Right renal pelvis (tissue), 4 donors: Measurements from ENCODE around the gene CDK11B. TPM values are rescaled to one million over a fixed set of nuclear protein-coding genes. Genes with fewer than 3 reads are reported as not detected.

ENCODE experiments used
- DNase-seq, 4 donors: peaks; one replicate each; pipeline ENCODE4 v3.0.0-alpha.2; 2013; ENCODE audit warnings: low read depth in 4 of 4, low spot score in 3 of 4, missing footprints in 1 of 4
- polyA plus RNA-seq, 4 donors: library from polyadenylated mRNA; unstranded; fragments of 120-200 nt; gene quantifications; one replicate each; pipeline ENCODE4 v1.2.1, GENCODE V29; 2013; ENCODE audit not compliant: insufficient read length in 4 of 4

Gene CDK11B
- polyA plus RNA-seq, 4 donors, result 38.0 to 42.2 (median 40.9) TPM

DNA sequence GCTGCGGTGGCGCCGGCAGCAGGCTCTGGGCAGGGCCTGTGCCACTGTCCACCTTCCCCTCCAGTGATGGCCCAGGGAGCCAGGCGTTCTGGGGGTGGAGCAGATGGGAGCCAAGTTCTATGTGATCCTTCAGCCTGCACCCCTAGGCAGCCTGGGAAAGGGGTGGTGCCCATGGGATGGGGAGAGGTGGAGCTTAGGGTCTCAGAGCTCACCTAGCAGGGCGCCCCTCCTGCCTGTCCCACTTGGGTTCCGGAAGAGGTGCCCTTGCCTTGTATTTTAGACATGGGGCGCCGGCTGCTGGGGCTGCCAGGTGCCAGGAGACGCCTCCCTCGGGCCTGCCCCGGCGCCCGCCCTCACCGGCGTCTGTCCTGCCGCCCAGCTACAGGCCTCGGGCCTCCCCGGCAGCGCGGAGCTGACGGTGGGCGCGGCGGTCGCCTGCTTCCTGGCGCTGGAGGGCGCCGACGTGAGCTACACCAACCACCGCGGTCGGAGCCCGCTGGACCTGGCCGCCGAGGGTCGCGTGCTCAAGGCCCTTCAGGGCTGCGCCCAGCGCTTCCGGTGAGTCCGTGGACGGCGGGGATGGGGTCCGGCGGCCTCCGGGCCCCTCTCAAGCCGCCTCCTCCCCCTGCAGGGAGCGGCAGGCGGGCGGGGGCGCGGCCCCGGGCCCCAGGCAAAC is 29.9 kb downstream of the CDK11B start:
- no peak for DNase-seq

DNA sequence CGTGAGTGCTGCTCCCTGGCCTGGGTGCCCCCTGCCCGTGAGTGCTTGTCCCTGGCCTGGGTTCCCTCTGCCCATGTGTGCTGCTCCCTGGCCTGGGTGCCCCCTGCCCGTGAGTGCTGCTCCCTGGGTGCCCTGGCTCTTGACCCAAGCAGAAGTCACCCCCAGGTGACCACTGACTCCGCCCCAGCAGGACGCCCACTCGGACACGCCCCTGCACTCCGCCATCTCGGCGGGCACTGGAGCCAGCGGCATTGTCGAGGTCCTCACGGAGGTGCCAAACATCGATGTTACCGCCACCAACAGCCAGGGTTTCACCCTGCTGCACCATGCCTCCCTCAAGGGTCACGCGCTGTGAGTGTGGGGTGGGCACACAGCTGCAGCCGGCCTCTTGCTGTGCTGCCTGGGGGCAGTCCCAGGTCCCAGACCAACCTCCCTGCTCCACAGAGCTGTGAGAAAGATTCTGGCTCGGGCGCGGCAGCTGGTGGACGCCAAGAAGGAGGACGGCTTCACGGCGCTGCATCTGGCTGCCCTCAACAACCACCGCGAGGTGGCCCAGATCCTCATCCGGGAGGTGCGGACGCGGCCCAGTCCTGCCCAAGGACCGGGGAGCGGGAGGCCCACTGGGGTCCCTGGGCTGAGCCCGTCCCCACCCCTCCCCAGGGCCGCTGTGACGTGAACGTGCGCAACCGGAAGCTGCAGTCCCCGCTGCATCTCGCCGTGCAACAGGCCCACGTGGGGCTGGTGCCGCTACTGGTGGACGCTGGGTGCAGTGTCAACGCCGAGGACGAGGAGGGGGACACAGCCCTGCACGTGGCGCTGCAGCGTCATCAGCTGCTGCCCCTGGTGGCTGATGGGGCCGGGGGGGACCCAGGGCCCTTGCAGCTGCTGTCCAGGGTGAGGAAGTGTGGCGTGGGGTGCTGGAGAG is 30.7 kb downstream of the CDK11B start:
- DNase-seq, result no peak

DNA sequence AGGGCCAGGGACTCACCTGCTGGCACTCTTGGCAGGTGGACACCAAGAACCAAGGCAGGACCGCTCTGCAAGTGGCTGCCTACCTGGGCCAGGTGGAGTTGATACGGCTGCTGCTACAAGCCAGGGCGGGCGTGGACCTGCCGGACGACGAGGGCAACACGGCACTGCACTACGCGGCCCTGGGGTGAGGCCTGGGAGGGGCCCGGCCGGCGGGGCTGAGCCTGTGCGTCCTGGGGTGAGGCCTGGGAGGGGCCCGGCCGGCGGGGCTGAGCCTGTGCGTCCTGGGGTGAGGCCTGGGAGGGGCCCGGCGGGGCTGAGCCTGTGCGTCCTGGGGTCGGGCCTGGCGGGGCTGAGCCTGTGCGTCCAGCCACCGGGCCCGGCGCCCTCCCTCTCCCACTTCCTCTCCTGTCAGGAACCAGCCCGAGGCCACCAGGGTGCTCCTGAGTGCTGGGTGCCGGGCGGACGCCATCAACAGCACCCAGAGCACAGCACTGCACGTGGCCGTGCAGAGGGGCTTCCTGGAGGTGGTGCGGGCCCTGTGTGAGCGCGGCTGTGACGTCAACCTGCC is 31.5 kb downstream of the CDK11B start:
- no peak for DNase-seq

DNA sequence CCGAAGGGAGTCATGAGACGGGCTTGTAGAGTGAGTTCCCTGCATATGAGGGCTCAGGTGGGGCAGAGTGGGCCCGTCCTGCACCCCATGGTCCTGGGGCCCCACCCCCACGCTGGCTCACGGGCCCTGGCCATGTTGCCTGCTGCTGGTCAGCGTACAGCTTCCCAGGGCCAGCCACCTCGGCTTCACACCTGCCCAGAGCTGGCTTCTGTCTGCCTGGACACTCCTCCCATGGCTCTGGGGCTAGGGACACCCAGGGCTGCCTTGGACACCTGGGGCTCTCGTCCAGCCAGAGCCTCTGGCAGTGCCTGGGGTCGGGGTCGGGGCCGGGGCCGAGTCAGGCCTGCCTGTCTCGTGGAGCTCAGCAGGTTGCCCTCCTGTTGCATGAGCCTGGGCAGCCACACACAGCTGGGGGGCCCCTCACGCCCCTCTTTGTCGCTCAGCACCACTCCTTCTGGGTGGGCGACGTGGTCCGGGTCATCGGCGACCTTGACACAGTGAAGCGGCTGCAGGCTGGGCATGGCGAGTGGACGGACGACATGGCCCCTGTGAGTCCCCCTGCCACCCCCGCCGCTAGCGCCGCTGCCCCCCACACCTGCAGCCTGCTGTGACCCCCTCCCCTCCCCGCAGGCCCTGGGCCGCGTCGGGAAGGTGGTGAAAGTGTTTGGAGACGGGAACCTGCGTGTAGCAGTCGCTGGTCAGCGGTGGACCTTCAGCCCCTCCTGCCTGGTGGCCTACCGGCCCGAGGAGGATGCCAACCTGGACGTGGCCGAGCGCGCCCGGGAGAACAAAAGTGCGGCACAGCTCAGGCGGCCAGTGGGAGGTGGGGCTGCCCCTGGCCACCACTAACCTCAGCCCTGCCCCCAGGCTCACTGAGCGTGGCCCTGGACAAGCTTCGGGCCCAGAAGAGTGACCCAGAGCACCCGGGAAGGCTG is 32.3 kb downstream of the CDK11B start:
- DNase-seq, result no peak

DNA sequence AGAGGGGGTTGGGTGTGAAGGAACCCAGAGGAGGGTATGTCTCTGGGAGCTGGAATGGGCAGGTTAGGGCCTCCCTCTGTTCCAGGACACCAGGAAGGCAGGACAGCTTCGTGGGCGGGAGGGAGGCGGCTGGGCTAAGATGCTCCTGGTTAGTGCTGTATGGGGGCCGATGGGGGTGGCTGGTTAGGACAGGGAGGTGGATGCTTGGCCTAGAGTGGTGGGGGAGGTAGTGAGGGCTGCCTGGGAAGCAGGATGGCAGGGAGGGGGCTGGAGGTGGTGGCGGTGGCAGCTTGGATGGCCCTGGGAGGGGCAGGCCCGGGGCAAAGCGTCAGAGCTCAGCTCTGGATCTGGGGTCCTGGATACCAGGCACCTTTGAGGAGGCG is 33.0 kb downstream of the CDK11B start:
- no peak for DNase-seq

DNA sequence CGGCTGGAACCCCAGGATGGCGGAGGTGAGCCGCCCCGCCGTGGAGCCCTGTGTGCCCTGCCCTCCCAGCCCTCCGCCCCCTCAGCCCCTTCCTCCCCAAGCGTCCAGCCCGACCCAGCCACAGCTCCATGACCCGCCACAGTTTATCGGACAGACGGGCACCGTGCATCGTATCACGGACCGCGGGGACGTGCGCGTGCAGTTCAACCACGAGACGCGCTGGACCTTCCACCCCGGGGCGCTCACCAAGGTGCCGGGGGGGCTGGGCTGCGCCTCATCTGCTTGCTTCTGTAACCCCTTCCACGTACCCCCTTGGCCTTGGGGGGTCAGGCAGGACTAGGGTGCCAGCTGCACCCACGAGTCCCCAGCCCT is 33.4 kb downstream of the CDK11B start:
- no peak for DNase-seq

DNA sequence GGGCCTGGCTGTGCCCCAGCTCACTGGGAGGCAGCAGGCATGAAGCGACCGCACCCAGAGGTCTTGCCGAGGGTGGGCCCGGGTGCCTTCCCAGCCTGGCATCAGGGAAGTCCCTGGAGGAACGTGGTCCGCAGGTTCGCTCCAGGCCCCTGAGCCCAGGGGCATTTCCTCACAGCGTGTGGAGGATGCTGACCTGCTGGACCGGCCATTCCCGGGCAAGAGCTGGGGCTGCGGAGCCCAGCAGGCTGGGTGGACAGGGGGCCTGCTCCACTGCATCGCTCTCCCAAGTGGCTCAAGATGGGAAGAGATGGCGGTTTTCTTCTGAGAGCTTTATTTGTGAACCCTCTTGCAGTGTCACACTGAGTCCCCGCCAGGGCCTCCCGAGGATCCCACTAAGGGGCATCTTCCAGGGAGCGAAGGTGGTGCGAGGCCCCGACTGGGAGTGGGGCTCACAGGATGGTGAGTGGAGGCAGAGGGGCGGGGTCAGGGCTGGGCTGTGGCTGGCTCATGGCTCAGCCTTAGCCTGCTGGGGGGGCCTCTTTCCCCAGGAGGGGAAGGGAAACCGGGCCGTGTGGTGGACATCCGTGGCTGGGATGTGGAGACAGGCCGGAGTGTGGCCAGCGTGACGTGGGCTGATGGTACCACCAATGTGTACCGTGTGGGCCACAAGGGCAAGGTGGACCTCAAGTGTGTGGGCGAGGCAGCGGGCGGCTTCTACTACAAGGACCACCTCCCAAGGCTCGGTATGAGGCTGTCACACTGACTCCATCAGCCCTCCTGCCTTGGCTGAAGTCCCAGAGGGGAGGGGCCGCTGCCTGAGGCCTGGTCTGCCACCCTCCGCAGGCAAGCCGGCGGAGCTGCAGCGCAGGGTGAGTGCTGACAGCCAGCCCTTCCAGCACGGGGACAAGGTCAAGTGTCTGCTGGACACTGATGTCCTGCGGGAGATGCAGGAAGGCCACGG is 34.1 kb downstream of the CDK11B start:
- DNase-seq, result no peak

DNA sequence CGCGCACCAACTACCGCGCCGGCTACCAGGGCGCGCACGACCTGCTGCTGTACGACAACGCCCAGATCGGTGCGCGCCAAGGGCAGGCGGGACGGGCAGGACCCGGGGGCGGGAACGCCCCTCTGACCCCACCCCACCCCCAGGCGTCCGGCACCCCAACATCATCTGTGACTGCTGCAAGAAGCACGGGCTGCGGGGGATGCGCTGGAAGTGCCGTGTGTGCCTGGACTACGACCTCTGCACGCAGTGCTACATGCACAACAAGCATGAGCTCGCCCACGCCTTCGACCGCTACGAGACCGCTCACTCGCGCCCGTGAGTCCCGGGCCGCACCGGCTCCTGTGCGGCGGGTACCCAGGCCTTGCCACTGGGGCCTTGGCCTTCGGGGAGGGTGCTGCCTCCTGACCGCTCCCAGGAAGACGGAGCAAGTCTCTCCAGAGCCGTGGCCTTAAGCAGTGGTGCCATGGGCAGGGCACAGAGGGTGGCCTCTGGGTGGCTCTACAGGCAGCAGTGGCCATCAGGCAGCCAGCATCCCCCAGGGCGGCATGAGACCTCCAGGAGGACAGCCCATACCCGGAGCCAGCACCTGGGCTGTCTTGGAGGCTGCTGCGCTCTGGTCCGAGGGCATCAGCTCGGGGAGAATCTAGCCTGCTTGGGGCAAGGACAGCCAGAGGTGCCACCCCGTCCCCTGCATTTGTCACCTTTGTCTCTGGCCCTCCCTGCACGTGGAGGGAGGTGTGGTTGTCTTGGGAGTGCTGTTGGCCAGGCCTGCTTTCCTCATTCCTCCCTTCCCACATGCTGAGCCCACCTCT is 35.0 kb downstream of the CDK11B start:
- DNase-seq, result no peak

DNA sequence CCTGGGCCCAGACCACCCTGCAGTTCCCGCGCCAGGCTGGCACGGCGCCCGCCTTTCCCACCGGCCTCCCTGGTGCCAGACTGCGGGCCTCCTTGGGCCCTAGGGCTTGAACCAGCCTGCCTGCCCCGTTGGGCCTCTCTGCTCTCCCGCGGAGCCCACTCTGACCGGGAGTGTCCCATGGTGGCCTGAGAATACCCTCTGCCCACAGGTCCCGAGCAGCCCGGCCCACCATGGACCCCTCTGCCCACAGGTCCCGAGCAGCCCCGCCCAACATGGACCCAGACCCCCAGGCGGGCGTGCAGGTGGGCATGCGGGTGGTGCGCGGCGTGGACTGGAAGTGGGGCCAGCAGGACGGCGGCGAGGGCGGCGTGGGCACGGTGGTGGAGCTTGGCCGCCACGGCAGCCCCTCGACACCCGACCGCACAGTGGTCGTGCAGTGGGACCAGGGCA is 35.6 kb downstream of the CDK11B start:
- DNase-seq, result no peak

DNA sequence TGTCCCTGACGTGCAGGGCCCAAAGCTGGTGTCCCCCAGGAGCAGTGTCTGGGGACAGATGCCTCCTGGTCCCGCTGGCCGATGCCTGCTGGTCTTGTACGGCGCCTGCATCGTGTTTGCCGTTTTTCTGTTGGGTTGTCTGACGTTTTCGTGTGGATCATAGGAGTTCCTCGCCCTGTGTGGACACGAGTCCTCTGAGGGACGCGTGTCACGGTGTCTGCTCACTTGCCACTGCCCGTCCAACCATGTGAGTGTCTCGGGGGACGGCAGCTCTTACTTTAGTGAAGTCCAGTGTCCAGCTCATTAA is 36.1 kb downstream of the CDK11B start:
- DNase-seq, result no peak

DNA sequence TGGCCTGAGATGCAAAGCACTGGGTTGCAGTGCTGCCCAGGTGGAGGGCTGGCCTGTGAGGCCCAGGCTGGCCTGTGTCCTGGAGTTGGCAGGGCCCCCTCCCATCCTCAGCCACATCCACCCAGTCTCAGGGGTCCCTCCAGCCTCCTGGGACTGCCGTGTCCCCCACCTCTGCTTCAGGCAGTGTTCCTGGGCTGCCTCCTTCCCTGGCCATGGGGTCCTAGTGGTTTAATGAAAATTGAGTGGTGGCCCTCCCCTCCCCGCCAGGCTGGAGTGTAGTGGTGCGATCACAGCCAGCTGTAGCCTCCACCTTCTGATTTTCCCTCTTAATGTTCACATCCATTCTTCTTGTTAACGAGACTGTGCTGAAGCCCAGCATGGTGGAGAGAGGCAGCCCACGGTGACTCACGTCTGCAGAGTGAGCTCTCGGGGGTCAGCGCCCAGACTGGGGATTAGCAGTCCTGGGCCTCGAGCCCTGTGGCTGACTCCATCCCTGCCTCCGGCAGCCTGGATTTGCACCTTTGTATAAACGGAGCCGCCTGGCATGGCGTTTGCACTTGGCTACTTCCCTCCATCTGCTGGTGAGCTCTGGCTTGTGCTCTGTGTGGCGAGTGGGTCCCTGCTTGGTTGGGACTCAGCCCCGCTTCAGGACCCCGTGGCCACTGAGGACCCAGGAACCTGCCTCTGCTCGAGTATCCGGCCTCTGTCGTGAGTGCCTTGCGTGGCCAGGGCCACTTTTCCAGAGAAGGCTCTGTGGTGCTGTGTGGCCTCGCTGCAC is 36.6 kb downstream of the CDK11B start:
- no peak for DNase-seq

DNA sequence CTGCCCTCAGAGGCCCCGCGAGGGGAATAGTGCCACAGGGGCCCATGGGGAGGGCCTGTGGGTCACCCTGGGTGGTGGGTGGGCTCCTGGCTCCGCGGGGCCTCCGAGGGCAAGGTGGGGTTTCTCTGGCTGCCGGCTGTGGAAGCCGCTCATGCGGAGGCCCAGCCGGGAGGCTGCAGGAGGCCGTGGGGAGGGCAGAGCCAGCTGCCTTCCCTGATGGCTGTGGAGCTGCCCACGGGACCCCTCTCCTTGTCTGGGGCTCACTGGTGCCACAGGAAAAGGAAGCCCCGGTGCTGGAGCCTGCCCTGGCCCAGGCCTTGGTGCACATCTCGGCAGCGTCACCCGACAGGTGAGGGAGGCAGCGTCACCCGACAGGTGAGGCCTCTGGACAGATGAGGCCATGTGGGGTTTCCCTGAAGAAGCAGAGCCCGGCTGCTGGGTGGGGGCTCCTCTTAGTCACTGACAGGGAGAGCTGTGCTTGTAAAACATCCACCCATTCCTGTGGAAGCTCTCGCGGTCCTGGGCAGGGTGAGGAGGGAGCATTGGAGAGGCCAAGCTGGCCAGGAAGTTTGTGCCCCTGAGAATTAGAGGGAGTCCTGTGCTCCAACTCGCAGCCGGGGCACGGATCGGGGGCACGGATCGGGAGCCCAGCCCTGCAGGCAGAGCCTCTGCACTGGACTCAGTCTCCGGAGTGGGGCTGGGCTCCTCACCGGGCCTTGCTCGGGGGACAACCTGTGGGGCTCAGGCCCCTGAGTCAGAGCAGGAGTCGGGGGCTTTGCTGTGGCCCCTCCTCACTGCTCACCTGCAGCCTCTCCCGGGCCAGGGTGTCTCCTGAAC is 37.4 kb downstream of the CDK11B start:
- DNase-seq, result no peak

DNA sequence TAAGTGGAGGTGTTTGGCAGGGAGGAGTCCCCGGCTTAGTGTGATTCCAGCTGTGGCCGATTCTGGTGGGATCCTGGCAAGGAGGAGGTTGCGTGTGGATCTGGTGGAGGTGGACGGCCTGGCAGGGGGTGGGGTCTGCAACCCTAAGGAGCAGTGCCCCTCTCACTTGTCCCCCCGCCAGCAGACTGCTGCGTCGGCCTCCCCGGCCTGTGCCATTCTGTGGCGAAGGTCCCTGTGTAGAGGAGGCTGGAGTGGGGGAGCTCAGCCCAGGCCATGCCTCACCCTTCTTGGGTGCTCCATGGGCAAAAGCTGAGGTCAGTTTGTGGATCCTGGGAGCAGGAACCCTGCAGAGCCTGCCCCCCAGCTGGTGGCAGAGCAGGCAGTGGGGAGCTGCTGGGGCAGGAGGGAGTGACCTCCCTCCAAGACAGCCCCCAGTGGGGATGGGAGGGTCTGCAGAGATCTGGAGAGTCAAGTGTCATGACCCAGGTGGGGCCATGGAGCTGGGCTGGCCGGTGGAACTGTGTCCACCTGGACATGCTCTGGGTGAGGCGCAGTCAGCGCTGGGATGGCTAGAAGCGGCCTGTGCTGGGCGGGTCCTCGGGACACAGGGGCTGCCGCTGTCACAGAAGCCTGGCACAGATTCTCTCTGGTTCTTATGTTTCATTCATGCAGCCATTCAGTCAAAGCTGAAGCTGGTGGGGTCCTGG is 38.2 kb downstream of the CDK11B start:
- no peak for DNase-seq

DNA sequence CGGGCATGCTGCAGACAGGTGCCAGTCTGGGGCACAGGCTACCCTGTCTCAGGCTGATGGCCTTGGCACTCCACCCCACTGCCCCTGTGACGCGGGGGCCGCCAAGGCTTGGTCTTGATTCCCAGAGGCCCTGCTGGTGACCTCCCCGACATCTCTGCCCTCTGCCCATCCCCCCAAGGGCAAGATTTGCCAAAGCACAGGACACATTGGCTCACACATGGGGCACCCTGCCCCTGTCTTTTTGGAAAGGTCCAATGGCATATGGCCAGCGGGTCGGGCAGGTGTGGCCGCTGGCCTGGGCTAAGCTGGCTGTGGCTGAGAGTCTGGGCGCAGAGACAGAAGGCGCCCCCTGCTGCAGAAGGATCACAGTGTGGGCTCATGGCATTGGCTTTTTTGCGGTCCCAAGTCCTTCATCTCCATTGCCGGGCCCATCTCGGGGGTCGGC is 38.9 kb downstream of the CDK11B start:
- no peak for DNase-seq

DNA sequence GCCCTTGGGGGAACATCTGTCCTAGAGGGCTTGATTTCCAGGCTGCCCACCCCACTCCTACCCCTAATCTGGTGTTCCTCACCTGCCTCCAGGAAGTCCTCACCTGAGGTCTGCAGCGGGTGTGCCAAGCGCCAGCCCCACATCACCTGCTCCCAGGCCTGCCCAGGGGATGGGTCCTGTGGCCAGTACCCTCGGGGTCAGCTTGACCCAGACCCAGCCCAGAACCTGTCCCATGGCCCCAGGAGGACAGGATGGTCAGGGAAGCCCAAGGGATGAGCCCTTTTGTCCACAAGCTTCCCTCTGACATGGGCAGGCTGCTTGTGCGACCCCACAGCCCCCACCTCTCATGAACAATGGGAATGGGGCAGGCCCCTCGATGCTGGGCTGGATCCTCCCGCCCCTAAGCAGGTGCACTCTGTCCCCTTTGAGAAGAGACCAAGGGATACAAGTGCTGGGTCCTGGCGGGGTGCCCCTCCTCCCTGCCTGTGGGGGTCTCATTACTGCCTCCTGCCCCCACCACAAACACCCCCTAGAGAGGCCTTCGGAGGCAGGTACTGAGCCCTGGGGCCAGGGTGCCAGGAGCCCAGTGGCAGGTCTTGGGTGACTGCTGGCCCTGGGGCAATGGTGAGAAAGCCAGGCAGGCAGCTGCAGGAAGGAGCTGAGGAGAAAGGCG is 40.3 kb downstream of the CDK11B start:
- DNase-seq, result no peak

DNA sequence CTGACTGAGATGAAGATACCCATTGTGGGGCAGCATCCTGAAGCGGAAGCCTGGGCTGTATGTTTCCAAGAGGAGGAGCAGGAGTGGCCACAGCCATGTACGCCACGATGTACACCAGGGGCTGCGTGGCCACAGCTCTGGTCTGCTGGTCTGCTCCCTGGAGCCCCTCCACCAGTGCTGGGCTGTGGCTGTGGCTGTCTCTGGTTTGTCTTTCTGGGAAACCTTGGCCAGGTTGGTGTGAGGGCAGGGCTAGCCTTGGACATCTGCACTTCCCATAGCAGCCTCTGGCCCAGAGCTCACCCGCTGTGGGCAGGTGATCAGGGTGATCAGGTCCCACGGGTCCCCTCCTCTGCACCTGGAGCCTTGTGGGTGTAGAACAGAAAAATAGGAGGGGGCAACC is 40.9 kb downstream of the CDK11B start:
- no peak for DNase-seq
